Keratinocyte (primary cell): ENCODE results near the gene GARNL3.

Experiments used
- CTCF ChIP-seq, 3 experiments: IDR thresholded peaks in 1 of 3; conservative IDR thresholded peaks in 1 of 3; optimal IDR thresholded peaks in 1 of 3; 2 replicates in 2 of 3; 3 replicates in 1 of 3; pipeline versions ENCODE3 to v1.5.1; 2011; ENCODE audit warnings: low read length in 3 of 3, mild to moderate bottlenecking in 3 of 3, moderate library complexity in 2 of 3, control low read depth in 1 of 3, inconsistent platforms in 1 of 3; ENCODE audit not compliant: insufficient read depth in 2 of 3; ENCODE audit errors: extremely low read depth in 1 of 3
- EZH2 ChIP-seq: IDR thresholded peaks from one replicate; pipeline ENCODE4 v1.6.1; 2012; ENCODE audit warnings: inconsistent platforms, mild to moderate bottlenecking, low read length, moderate library complexity

- no peak for TF ChIP-seq CTCF (optimal IDR thresholded peaks at IDR 0.05 in 1 of 3, IDR thresholded peaks at IDR 0.05 in 1 of 3, conservative IDR thresholded peaks at IDR 0.05 in 1 of 3; ENCODE audit: extremely low read depth in 1 of 3, insufficient read depth in 2 of 3, low read length in 3 of 3)
- no peak for TF ChIP-seq EZH2
Observed at GRCh38 chr9:127426756-127427155, 162.2 kb downstream of the GARNL3 start.
